GM21825 (cell line): ENCODE results near the gene GBP7.

Experiments used
- ATAC-seq: cut with Tn5 transposase; IDR thresholded peaks from one replicate; pipeline ENCODE4 v1.9.1; 2021; ENCODE audit warnings: mild to moderate bottlenecking, moderate library complexity; ENCODE audit not compliant: unreplicated experiment

The GBP7 gene

GRCh38 chr1:89125240-89125912, 50.4 kb downstream of the GBP7 start:
- ATAC-seq: peak; percentile 22

- no peak for ATAC-seq
Measured at GRCh38 chr1:89121641-89122040, 54.2 kb downstream of the GBP7 start.

DNA sequence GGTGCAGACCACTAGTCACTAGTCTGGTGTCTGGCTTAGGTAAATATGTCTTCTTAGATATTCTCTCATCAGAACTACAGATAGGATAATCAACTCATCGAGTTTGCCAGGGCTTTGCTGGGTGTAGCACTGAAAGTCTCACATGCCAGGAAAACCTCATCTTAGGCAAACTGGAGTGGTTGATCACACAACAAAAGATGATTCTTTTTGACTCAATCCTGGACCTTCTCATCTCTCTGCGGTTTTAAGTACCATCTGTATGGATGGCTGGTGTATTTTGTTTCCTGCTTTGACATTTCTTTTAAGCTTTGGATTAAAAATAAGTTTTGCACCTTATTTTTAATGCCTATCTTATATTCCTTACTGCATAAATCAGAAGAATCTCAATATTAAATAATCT, 61.1 kb downstream of the GBP7 start:
- ATAC-seq: no peak

- ATAC-seq: no peak
Measured at GRCh38 chr1:89112871-89113613, 62.8 kb downstream of the GBP7 start.

- no peak for ATAC-seq
Measured at GRCh38 chr1:89104687-89105086, 71.1 kb downstream of the GBP7 start.

DNA sequence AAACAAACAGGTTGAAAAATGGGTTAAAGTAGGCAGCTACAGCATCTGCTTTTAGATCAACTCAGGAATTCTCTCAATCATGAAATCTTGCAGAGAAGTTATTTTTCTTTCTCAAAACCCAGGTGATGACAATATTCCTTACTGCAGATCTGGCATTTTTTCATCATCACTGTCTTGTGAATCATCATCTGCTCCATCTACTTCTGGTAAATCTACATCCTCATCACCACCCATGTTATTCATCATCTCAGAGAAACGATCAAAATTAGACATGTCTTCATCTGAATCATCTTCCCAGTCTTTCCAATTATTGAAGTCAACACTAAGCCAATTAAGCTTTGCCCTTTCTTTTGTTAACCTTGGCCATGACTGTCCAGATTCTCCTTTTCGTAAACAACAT, 71.7 kb downstream of the GBP7 start:
- no peak for ATAC-seq

GRCh38 chr1:89102021-89102420, 73.8 kb downstream of the GBP7 start:
- ATAC-seq: no peak

- no peak for ATAC-seq
Measured at GRCh38 chr1:89100412-89100811, 75.4 kb downstream of the GBP7 start.

DNA sequence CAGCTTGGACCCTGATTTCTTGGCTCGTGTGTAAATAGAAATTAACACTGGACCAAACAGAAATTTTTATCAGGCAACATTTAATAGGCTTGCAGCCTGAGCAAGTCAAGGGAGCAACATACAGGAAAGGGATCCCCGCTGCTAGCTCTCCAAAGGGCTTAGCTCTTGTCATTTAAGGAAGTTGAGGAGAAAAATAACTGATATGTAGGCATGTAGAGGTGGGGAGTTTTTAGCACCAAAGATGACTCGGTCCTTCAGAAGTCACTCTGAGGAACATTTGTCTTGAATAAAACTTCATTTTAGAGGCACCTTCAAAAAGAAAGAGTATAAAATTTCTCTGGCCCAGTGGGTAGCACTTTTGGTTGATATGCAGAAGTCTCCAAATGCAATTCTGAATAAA, 76.9 kb downstream of the GBP7 start:
- no peak for ATAC-seq

GRCh38 chr1:89095737-89096136, 80.1 kb downstream of the GBP7 start:
- no peak for ATAC-seq

DNA sequence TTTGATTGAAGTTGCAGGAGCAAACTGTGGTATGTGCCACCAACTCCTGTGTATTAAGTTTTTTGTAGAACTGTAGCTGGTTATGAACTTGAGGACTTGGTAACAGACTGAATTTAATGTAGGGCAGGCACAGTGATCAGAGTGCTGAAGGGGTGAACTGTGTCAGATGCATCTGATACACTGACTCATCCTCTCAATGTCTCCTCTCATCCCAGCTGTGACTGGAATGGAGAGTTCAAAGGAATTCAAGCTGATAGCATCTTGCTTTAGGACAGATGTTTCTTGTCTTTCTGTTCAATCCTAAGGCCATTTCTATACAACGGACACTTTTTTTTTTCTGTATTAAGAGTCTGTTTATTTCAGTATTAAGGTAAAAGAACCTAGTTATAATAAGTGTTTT, 85.8 kb downstream of the GBP7 start:
- ATAC-seq: no peak

GRCh38 chr1:89088572-89088971, 87.2 kb downstream of the GBP7 start:
- no peak for ATAC-seq

GRCh38 chr1:89087241-89087640, 88.6 kb downstream of the GBP7 start:
- no peak for ATAC-seq

DNA sequence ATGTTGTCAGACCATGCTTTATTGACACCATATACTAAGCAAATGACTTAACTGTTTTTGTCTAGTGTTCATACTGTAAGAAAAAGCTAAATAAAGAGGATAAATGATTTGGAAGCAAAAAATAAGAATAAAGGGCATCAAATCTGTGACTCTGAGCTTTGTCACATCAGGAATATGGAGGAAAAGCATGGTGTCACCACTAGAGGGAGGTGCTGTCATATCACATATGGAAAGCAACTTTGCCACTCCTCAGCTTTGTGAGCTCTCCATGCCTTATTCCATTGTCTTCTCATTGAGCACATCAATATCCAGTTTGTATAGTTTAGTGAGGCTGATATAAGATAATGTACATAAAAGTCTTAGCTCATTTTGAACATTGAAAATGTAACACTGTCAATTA, 90.0 kb downstream of the GBP7 start:
- ATAC-seq: no peak
